NCI-H2196 treated with DMSO at 0.1 percent for 48 hours (cell line): ENCODE measurements around the gene PSMD12.
"Not testable (repeated sequence)": the region's sequence is repeated elsewhere in the genome, so short reads cannot be mapped to it uniquely, and the experiment has no call there.

Experiments
- DNase-seq: peaks from one replicate; lab custom pipeline; 2025; ENCODE audit not compliant: unreplicated experiment; lab: John Stamatoyannopoulos, UW

PSMD12 gene

GRCh38 chr17:67315865-67316264 lies 50.5 kb downstream of the PSMD12 start:
- no peak for DNase-seq

- no peak for DNase-seq
Measured at GRCh38 chr17:67312265-67312664, 54.1 kb downstream of the PSMD12 start.

- DNase-seq = no peak
Measured at GRCh38 chr17:67311575-67311974, 54.8 kb downstream of the PSMD12 start.

GRCh38 chr17:67310406-67310805 lies 56.0 kb downstream of the PSMD12 start:
- no peak for DNase-seq

- DNase-seq = not testable (repeated sequence)
Measured at GRCh38 chr17:67305446-67306235, 60.7 kb downstream of the PSMD12 start.

GRCh38 chr17:67297454-67297960 lies 68.9 kb downstream of the PSMD12 start:
- DNase-seq = no peak

GRCh38 chr17:67294451-67295199 lies 71.8 kb downstream of the PSMD12 start:
- no peak for DNase-seq

- no peak for DNase-seq
Measured at GRCh38 chr17:67293251-67294203, 72.8 kb downstream of the PSMD12 start.

GRCh38 chr17:67290711-67291291 lies 75.6 kb downstream of the PSMD12 start:
- DNase-seq = no peak

- no peak for DNase-seq
Measured at GRCh38 chr17:67290244-67290643, 76.1 kb downstream of the PSMD12 start.

- peak; percentile 66 for DNase-seq
Measured at GRCh38 chr17:67289181-67289876, 77.0 kb downstream of the PSMD12 start.
